Transverse colon (tissue), 4 donors: ENCODE data around the gene IGSF9B. TPM values are rescaled to one million over a fixed set of nuclear protein-coding genes. Genes with fewer than 3 reads are reported as not detected.

Source experiments
- DNase-seq: peaks from one replicate; pipeline ENCODE4 v3.0.0-alpha.2; 2019
- H3K27ac ChIP-seq, 4 donors: fragments of 200-600 bp; sonication (generic); 2 replicates each; pipeline ENCODE4 v1.5.1; 2016 to 2018; ENCODE audit warnings: inconsistent platforms in 4 of 4
- H3K27me3 ChIP-seq: fragments of 200-600 bp; sonication (generic); 2 replicates; pipeline ENCODE4 v1.5.1; 2017; ENCODE audit warnings: inconsistent platforms
- H3K36me3 ChIP-seq, 4 donors: fragments of 200-600 bp; sonication (generic); 2 replicates each; pipeline ENCODE4 v1.5.1; 2017 to 2019; ENCODE audit warnings: inconsistent platforms in 4 of 4
- H3K4me1 ChIP-seq, 4 donors: fragments of 200-600 bp; sonication (generic); 2 replicates each; pipeline ENCODE4 v1.5.1; 2017 to 2020; ENCODE audit warnings: inconsistent platforms in 4 of 4
- H3K4me3 ChIP-seq, 4 donors: fragments of 200-600 bp; sonication (generic); 1 replicate in 1 of 4; 2 replicates in 3 of 4; pipeline versions ENCODE4 v1.5.1 to v1.6.1; 2017 to 2019; ENCODE audit warnings: inconsistent platforms in 4 of 4
- H3K9me3 ChIP-seq, 2 donors: fragments of 200-600 bp; sonication (generic); 2 replicates each; pipeline ENCODE4 v1.5.1; 2017 to 2019; ENCODE audit warnings: inconsistent platforms in 2 of 2
- CTCF ChIP-seq, 5 experiments: fragments of 200-600 bp in 3 of 5; fragments of 450-650 bp in 2 of 5; sonication (generic) in 3 of 5; IDR thresholded peaks; 1 replicate in 2 of 5; 2 replicates in 3 of 5; pipeline ENCODE4 v1.5.1; 2016 to 2017; ENCODE audit warnings: antibody characterized with exemption in 5 of 5, inconsistent platforms in 3 of 5, mild to moderate bottlenecking in 2 of 5, moderate library complexity in 1 of 5
- EP300 ChIP-seq: sonication (generic); formaldehyde crosslinking; IDR thresholded peaks from one replicate; pipeline ENCODE4 v1.6.1; 2017; ENCODE audit warnings: antibody characterized with exemption, low read depth
- POLR2A ChIP-seq: fragments of 450-650 bp; IDR thresholded peaks from one replicate; pipeline ENCODE4 v1.6.1; 2016; ENCODE audit warnings: antibody characterized with exemption, mild to moderate bottlenecking, moderate library complexity
- POLR2AphosphoS5 ChIP-seq, 3 donors: sonication (generic); formaldehyde crosslinking; IDR thresholded peaks; one replicate each; pipeline ENCODE4 v1.6.1; 2016; ENCODE audit warnings: antibody characterized with exemption in 3 of 3
- WGBS, 2 donors: methylation state at CpG; one replicate each; pipeline ENCODE4 v1.1.5; 2018; ENCODE audit warnings: low coverage in 1 of 2; 5-methylcytosine and 5-hydroxymethylcytosine counted together
- in situ Hi-C, 4 donors: fragments of 200-750 bp; cut with MboI; loops; one replicate each; pipeline versions ENCODE4 v1.15.0 to v1.15.1; 2017; ENCODE audit warnings: low sequenced_read_pairs in 3 of 4, low pct_ligation_motif_present in 1 of 4, low pct_unique_long_range_greater_than_20kb in 1 of 4
- intact Hi-C: fragments of 100-400 bp; cut with DNase I; formaldehyde crosslinking; loops from one replicate; pipeline ENCODE4 v1.15.1; 2023; ENCODE audit warnings: low total_unique reads
- total RNA-seq, 4 donors: library from RNA; depleted of rRNA; stranded (reverse); fragments of >200 nt; gene quantifications; one replicate each; pipeline ENCODE4 v1.1.0, GENCODE V29; 2016

IGSF9B gene
- total RNA-seq, 4 donors from 2014 or later = 2.6 to 15.3 (median 4.9) TPM

GRCh38 chr11:133996671-133997070 lies 39.9 kb upstream of the IGSF9B start:
- TF ChIP-seq POLR2AphosphoS5 (IDR thresholded peaks at IDR 0.05) = no peak
- TF ChIP-seq EP300 = no peak
- TF ChIP-seq POLR2A = no peak
- TF ChIP-seq CTCF (IDR thresholded peaks at IDR 0.05) = no peak
- no peaks in the 10 kb centered on the region for H3K27me3 ChIP-seq
- H3K9me3 ChIP-seq = no peaks in the 10 kb centered on the region
- no peaks in the 10 kb centered on the region for H3K4me1 ChIP-seq
- no peak for DNase-seq
- no peaks in the 10 kb centered on the region for H3K36me3 ChIP-seq
- intact Hi-C loops = no loop called here
- H3K4me3 ChIP-seq = no peak overlapping the region
- 80 to 81% methylated on average over 5 to 10 of the region's 10 CpGs for WGBS, 2 donors
- in situ Hi-C loops = no loop called here
- H3K27ac ChIP-seq = no peak overlapping the region

- in situ Hi-C loops = no loop called here
- H3K9me3 ChIP-seq = no peaks in the 10 kb centered on the region
- H3K27me3 ChIP-seq = no peaks in the 10 kb centered on the region
- 62 to 80% methylated on average over 5 to 8 of the region's 8 CpGs for WGBS, 2 donors
- no peaks in the 10 kb centered on the region for H3K4me1 ChIP-seq
- no peaks in the 10 kb centered on the region for H3K36me3 ChIP-seq
- no peak for TF ChIP-seq CTCF (IDR thresholded peaks at IDR 0.05)
- TF ChIP-seq POLR2AphosphoS5 (IDR thresholded peaks at IDR 0.05) = no peak
- TF ChIP-seq EP300 = no peak
- no peak for TF ChIP-seq POLR2A
- intact Hi-C loops = no loop called here
- DNase-seq = no peak
- H3K27ac ChIP-seq = no peak overlapping the region
- H3K4me3 ChIP-seq = no peak overlapping the region
Measured at GRCh38 chr11:133995066-133995465, 38.3 kb upstream of the IGSF9B start.

GRCh38 chr11:133993921-133994320 lies 37.2 kb upstream of the IGSF9B start:
- H3K9me3 ChIP-seq = no peaks in the 10 kb centered on the region
- intact Hi-C loops = no loop called here
- no peak overlapping the region for H3K27ac ChIP-seq
- no peaks in the 10 kb centered on the region for H3K27me3 ChIP-seq
- no peak overlapping the region for H3K4me3 ChIP-seq
- in situ Hi-C loops = no loop called here
- DNase-seq = no peak
- no peaks in the 10 kb centered on the region for H3K4me1 ChIP-seq
- no peaks in the 10 kb centered on the region for H3K36me3 ChIP-seq
- TF ChIP-seq POLR2A (no peak), CTCF (IDR thresholded peaks at IDR 0.05) (no peak), EP300 (no peak), POLR2AphosphoS5 (IDR thresholded peaks at IDR 0.05) (no peak)
- 88 to 93% methylated on average over 6 to 13 of the region's 13 CpGs for WGBS, 2 donors

- no peak for DNase-seq
- Histone ChIP-seq H3K4me3 (no peak overlapping the region), H3K9me3 (no peaks in the 10 kb centered on the region), H3K27ac (no peak overlapping the region), H3K36me3 (no peaks in the 10 kb centered on the region), H3K4me1 (no peaks in the 10 kb centered on the region), H3K27me3 (no peaks in the 10 kb centered on the region)
- intact Hi-C loops = no loop called here
- TF ChIP-seq EP300 (no peak), POLR2A (no peak), POLR2AphosphoS5 (IDR thresholded peaks at IDR 0.05) (no peak), CTCF (IDR thresholded peaks at IDR 0.05) (no peak)
- in situ Hi-C loops = no loop called here
- 86% methylated on average over 7 of the region's 7 CpGs; no CpG with 5 or more reads in 1 of the 2 donors for WGBS, 2 donors
Measured at GRCh38 chr11:133993107-133993506, 36.3 kb upstream of the IGSF9B start.
